Measurements from ENCODE around the gene AZGP1. TPM values are rescaled to one million over a fixed set of nuclear protein-coding genes. Genes with fewer than 3 reads are reported as not detected.
"Not testable (repeated sequence)": the region's sequence is repeated elsewhere in the genome, so short reads cannot be mapped to it uniquely, and the experiment has no call there.

The AZGP1 gene
- total and polyA plus RNA-seq, 4 donors = 0.79 to 6.3 (median 3.8) TPM

DNA sequence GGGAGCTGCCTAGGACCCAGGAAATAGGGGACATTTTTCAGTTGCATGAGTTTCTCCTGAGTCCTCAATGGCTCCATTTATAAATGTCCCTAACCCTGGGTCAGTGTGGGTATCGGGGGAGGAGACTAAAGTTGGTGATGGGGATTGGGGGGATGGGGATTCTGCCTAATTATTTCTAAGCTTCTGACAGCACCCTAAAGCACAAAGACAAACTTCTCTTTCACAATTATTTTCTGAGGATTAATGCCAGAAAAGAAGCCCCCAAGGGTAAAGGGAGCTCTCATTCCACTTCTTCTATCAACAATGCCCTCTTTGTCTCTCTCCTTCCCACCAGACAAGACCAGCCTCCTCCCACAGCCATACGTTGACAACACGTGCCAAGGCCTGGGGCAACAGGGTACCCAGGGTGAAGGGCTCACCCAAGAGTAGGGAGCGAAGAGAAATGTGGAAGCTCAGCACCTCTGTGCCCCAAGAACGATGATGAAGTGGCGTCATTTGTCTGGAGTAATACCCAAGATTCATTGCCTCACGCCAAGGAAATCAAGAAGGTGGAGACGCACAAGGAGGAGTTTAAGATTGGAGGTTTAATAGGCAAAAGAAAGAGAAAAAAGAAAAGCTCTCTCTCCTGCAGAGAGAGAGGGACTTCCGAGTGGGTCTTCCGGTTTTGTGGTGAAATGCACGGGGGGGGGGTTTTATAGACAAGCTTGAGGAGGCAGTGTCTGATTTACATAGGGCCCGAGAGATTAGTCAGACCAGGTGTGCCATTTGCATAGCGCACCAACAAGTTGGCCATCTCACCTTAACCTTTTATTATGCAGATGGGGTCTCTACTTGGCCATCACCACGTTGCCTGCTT, 32.0 kb downstream of the AZGP1 start:
- no peaks in the 10 kb centered on the region for H3K9me3 ChIP-seq (ENCODE audit: control insufficient read depth, insufficient read depth, low read length)
- no peaks in the 10 kb centered on the region for H3K4me1 ChIP-seq (ENCODE audit: control insufficient read depth, insufficient read depth, low read length)
- H3K27me3 ChIP-seq (ENCODE audit: control insufficient read depth, insufficient read depth, low read length) = no peaks in the 10 kb centered on the region
- H3K4me3 ChIP-seq (ENCODE audit: low read depth, low read length) = no peak overlapping the region
- DNase-seq (ENCODE audit: low read depth in 4 of 6, low spot score in 6 of 6) = peak in 1 of 6 donors; percentile 35
- no peaks in the 10 kb centered on the region for H3K36me3 ChIP-seq (ENCODE audit: control insufficient read depth, insufficient read depth, low read length)
- WGBS (ENCODE audit: insufficient coverage) = 33% methylated on average over 12 of the region's 14 CpGs
- peak overlapping the region; percentile 64 for H3K27ac ChIP-seq (ENCODE audit: low read depth, low read length)

GRCh38 chr7:99938296-99938695, 37.5 kb downstream of the AZGP1 start:
- H3K4me3 ChIP-seq (ENCODE audit: low read depth, low read length) = no peak overlapping the region
- H3K36me3 ChIP-seq (ENCODE audit: control insufficient read depth, insufficient read depth, low read length) = no peaks in the 10 kb centered on the region
- no peaks in the 10 kb centered on the region for H3K27me3 ChIP-seq (ENCODE audit: control insufficient read depth, insufficient read depth, low read length)
- no CpG with 5 or more reads among the region's 2 CpGs for WGBS (ENCODE audit: insufficient coverage)
- H3K27ac ChIP-seq (ENCODE audit: low read depth, low read length) = no peak overlapping the region
- DNase-seq (ENCODE audit: low read depth in 4 of 6, low spot score in 6 of 6) = no peak
- H3K9me3 ChIP-seq (ENCODE audit: control insufficient read depth, insufficient read depth, low read length) = peaks cover 3% of the 10 kb centered on the region
- H3K4me1 ChIP-seq (ENCODE audit: control insufficient read depth, insufficient read depth, low read length) = peaks cover 9% of the 10 kb centered on the region

DNA sequence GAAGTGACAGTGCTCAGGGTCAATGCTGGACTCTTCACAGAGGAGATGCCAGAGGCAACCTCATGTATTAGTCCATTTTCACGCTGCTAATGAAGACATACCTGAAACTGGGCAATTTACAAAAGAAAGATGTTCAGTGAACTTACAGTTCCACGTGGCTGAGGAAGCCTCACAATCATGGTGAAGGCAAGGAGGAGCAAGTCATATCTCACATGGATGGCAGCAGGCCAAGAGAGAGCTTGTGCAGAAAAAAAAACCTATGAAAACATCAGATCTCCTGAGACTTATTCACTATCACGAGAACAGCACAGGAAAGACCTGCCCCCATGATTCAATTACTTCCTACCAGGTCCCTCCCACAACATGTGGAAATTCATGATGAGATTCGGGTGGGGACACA, 40.8 kb downstream of the AZGP1 start:
- not testable (repeated sequence) for H3K27ac ChIP-seq (ENCODE audit: low read depth, low read length); DNase-seq (ENCODE audit: low read depth in 4 of 6, low spot score in 6 of 6); H3K36me3 ChIP-seq (ENCODE audit: control insufficient read depth, insufficient read depth, low read length); H3K4me1 ChIP-seq (ENCODE audit: control insufficient read depth, insufficient read depth, low read length); H3K27me3 ChIP-seq (ENCODE audit: control insufficient read depth, insufficient read depth, low read length); H3K9me3 ChIP-seq (ENCODE audit: control insufficient read depth, insufficient read depth, low read length); H3K4me3 ChIP-seq (ENCODE audit: low read depth, low read length)
- 74% methylated on average over 4 of the region's 4 CpGs for WGBS (ENCODE audit: insufficient coverage)

DNA sequence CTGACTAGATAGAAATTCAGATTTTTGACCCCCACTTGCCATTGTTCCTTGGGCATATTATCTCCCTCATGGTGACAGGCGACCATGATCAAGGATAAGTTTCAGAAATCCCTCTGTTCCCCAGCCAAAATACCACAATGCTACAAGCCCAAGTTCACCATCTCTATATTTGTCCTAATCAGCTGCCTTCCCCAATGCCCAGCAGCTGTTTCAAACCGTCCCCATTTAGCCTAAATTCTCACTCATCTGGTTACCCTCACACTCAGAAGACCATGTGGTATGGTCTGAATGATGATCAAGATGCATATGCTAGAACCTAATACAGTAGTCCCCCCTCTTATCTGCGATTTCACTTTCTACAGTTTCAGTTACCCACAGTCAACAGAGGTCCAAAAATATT, 45.5 kb downstream of the AZGP1 start:
- DNase-seq (ENCODE audit: low read depth in 4 of 6, low spot score in 6 of 6) = no peak
- Histone ChIP-seq H3K4me3 (ENCODE audit: low read depth, low read length) (no peak overlapping the region), H3K36me3 (ENCODE audit: control insufficient read depth, insufficient read depth, low read length) (no peaks in the 10 kb centered on the region), H3K27ac (ENCODE audit: low read depth, low read length) (no peak overlapping the region), H3K9me3 (ENCODE audit: control insufficient read depth, insufficient read depth, low read length) (no peaks in the 10 kb centered on the region), H3K27me3 (ENCODE audit: control insufficient read depth, insufficient read depth, low read length) (no peaks in the 10 kb centered on the region), H3K4me1 (ENCODE audit: control insufficient read depth, insufficient read depth, low read length) (peaks cover 15% of the 10 kb centered on the region)
- WGBS (ENCODE audit: insufficient coverage) = 75% methylated on average over 1 of the region's 3 CpGs

- no peaks in the 10 kb centered on the region for H3K27me3 ChIP-seq (ENCODE audit: control insufficient read depth, insufficient read depth, low read length)
- no peaks in the 10 kb centered on the region for H3K9me3 ChIP-seq (ENCODE audit: control insufficient read depth, insufficient read depth, low read length)
- no peak overlapping the region for H3K27ac ChIP-seq (ENCODE audit: low read depth, low read length)
- H3K4me3 ChIP-seq (ENCODE audit: low read depth, low read length) = peak overlapping the region; percentile 24
- no peaks in the 10 kb centered on the region for H3K36me3 ChIP-seq (ENCODE audit: control insufficient read depth, insufficient read depth, low read length)
- peaks cover 13% of the 10 kb centered on the region for H3K4me1 ChIP-seq (ENCODE audit: control insufficient read depth, insufficient read depth, low read length)
- no CpG with 5 or more reads among the region's 2 CpGs for WGBS (ENCODE audit: insufficient coverage)
- no peak for DNase-seq (ENCODE audit: low read depth in 4 of 6, low spot score in 6 of 6)
Measured at GRCh38 chr7:99929730-99930053, 46.1 kb downstream of the AZGP1 start.

DNA sequence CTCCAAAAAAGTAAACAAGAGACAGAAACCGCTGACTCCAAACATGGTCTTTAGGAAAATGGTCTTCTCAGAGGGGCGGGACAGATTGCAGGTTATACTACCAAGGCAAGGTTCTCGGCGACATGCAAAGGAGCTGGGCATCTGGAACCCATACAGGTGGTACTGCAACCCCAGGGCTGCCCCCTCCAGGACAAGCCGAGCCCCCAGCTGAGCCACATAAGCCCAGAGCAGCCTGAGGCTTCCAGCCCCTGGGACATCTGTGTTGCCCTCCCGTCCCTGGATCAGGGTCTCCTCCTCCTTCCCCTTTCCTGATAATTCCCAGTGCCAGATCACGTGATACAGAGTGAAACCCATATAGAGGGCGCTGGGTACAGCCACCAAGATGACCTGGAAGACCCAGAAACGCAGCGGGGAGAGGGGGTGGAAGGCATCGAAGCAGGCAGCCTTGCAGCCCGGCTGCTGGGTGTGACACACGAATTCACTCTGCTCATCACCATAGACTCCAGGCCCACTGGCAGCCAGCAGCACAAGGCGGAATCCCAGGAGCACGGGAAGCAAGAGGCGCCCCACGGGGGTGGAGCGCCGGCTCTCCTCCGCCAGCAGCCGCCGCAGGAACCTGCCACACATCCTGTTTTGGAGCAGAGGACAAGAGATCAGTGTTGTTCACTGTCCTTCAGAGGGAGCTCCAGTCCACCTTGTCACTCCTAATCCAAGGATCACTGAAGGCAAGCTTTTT, 46.7 kb downstream of the AZGP1 start, which contains the start of gene GJC3:
TSS of gene GJC3 (minus strand) at position 627 of the 736 bp plus-strand sequence. CDS start at position 627, 0 bp downstream.
- H3K9me3 ChIP-seq (ENCODE audit: control insufficient read depth, insufficient read depth, low read length) = no peaks in the 10 kb centered on the region
- 20% methylated on average over 20 of the region's 22 CpGs for WGBS (ENCODE audit: insufficient coverage)
- peak within 1 kb of the TSS; percentile 24 for H3K4me3 ChIP-seq (ENCODE audit: low read depth, low read length)
- no peaks in the 10 kb centered on the region for H3K27me3 ChIP-seq (ENCODE audit: control insufficient read depth, insufficient read depth, low read length)
- DNase-seq (ENCODE audit: low read depth in 4 of 6, low spot score in 6 of 6) = peak in 2 of 6 donors; percentile 38 to 65
- no peaks in the 10 kb centered on the region for H3K36me3 ChIP-seq (ENCODE audit: control insufficient read depth, insufficient read depth, low read length)
- H3K4me1 ChIP-seq (ENCODE audit: control insufficient read depth, insufficient read depth, low read length) = peaks cover 11% of the 10 kb centered on the region
- peak within 1 kb of the TSS; percentile 22 for H3K27ac ChIP-seq (ENCODE audit: low read depth, low read length)

GRCh38 chr7:99928188-99928587, 47.6 kb downstream of the AZGP1 start:
- no peak overlapping the region for H3K27ac ChIP-seq (ENCODE audit: low read depth, low read length)
- 71% methylated on average over 2 of the region's 2 CpGs for WGBS (ENCODE audit: insufficient coverage)
- DNase-seq (ENCODE audit: low read depth in 4 of 6, low spot score in 6 of 6) = no peak

DNA sequence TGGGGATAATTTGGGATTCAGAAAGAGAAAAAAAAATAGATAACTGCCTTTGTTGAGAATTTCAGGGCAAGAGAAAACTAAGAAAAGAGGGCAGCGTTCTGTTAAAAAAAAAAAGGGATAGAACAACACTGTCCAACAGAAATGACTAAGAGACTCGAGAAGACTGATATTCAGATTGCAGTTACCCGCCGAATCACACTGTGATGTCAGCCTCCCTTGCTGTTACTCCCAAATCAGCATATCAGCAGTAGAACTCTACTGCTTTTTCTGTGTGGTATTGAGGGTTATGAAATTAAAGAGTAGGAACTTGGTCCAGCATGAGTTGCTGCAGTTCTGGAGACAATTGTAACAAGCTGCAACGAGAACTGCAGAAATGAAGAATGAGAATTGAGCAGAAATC, 48.3 kb downstream of the AZGP1 start:
- Histone ChIP-seq H3K27ac (ENCODE audit: low read depth, low read length) (no peak overlapping the region), H3K36me3 (ENCODE audit: control insufficient read depth, insufficient read depth, low read length) (no peaks in the 10 kb centered on the region), H3K4me3 (ENCODE audit: low read depth, low read length) (no peak overlapping the region), H3K27me3 (ENCODE audit: control insufficient read depth, insufficient read depth, low read length) (no peaks in the 10 kb centered on the region), H3K4me1 (ENCODE audit: control insufficient read depth, insufficient read depth, low read length) (peaks cover 6% of the 10 kb centered on the region), H3K9me3 (ENCODE audit: control insufficient read depth, insufficient read depth, low read length) (no peaks in the 10 kb centered on the region)
- no peak for DNase-seq (ENCODE audit: low read depth in 4 of 6, low spot score in 6 of 6)
- 94% methylated on average over 2 of the region's 5 CpGs for WGBS (ENCODE audit: insufficient coverage)

More at GRCh38 chr7:99928188-99928587, 47.6 kb downstream of the AZGP1 start:
- Histone ChIP-seq H3K9me3 (ENCODE audit: control insufficient read depth, insufficient read depth, low read length) (no peaks in the 10 kb centered on the region), H3K4me3 (ENCODE audit: low read depth, low read length) (no peak overlapping the region), H3K36me3 (ENCODE audit: control insufficient read depth, insufficient read depth, low read length) (no peaks in the 10 kb centered on the region), H3K27me3 (ENCODE audit: control insufficient read depth, insufficient read depth, low read length) (no peaks in the 10 kb centered on the region), H3K4me1 (ENCODE audit: control insufficient read depth, insufficient read depth, low read length) (peaks cover 6% of the 10 kb centered on the region)

- H3K4me1 ChIP-seq (ENCODE audit: control insufficient read depth, insufficient read depth, low read length) = peaks cover 6% of the 10 kb centered on the region
- H3K27ac ChIP-seq (ENCODE audit: low read depth, low read length) = no peak overlapping the region
- H3K27me3 ChIP-seq (ENCODE audit: control insufficient read depth, insufficient read depth, low read length) = no peaks in the 10 kb centered on the region
- no peaks in the 10 kb centered on the region for H3K9me3 ChIP-seq (ENCODE audit: control insufficient read depth, insufficient read depth, low read length)
- H3K36me3 ChIP-seq (ENCODE audit: control insufficient read depth, insufficient read depth, low read length) = no peaks in the 10 kb centered on the region
- no peak overlapping the region for H3K4me3 ChIP-seq (ENCODE audit: low read depth, low read length)
- DNase-seq (ENCODE audit: low read depth in 4 of 6, low spot score in 6 of 6) = no peak
Measured at GRCh38 chr7:99926321-99926720, 49.5 kb downstream of the AZGP1 start.

DNA sequence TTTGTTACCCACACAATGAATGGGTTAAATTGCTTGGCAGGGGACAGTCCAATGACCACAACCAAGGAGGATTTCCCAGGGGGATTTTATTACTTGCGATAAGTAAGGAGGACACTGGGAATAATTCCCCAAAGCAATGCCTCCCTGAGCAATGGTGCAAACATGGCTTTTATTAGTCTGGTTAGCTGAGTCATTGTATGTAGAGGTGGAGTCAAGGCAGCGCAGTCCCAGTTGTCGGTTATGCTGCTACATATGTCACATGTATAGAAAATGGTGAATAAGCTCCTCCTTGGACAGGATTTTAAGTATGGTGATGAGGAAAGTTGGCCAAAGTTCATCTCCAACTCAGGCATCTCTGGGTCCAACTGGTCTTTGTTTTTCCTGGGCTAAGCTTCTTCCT, 52.6 kb downstream of the AZGP1 start:
- H3K27ac ChIP-seq (ENCODE audit: low read depth, low read length) = no peak overlapping the region
- H3K9me3 ChIP-seq (ENCODE audit: control insufficient read depth, insufficient read depth, low read length) = no peaks in the 10 kb centered on the region
- DNase-seq (ENCODE audit: low read depth in 4 of 6, low spot score in 6 of 6) = no peak
- 100% methylated on average over 2 of the region's 3 CpGs for WGBS (ENCODE audit: insufficient coverage)
- H3K27me3 ChIP-seq (ENCODE audit: control insufficient read depth, insufficient read depth, low read length) = no peaks in the 10 kb centered on the region
- no peaks in the 10 kb centered on the region for H3K36me3 ChIP-seq (ENCODE audit: control insufficient read depth, insufficient read depth, low read length)
- H3K4me1 ChIP-seq (ENCODE audit: control insufficient read depth, insufficient read depth, low read length) = peaks cover 5% of the 10 kb centered on the region
- no peak overlapping the region for H3K4me3 ChIP-seq (ENCODE audit: low read depth, low read length)
